Measurements from ENCODE around the gene IGFL1. TPM values are rescaled to one million over a fixed set of nuclear protein-coding genes. Genes with fewer than 3 reads are reported as not detected.

Gene IGFL1
- total RNA-seq, 1 experiment from 2014 or later = not detected

GRCh38 chr19:46198756-46199155, 30.8 kb upstream of the IGFL1 start:
- no TSS peak for BruUV-seq (replicated peaks)
- Mint-ChIP-seq H3K36me3 (ENCODE audit: insufficient read depth, unreplicated experiment) (peaks cover 5% of the 10 kb centered on the region), H3K27ac (ENCODE audit: unreplicated experiment) (no peak overlapping the region), H3K4me3 (ENCODE audit: low read depth, unreplicated experiment) (no peak overlapping the region), H3K4me1 (ENCODE audit: low read depth, unreplicated experiment) (peaks cover 9% of the 10 kb centered on the region), H3K27me3 (ENCODE audit: unreplicated experiment) (peaks cover 88% of the 10 kb centered on the region), H3K9me3 (ENCODE audit: low read depth, unreplicated experiment) (no peaks in the 10 kb centered on the region)
- CTCF ChIA-PET = interaction anchor here (1.2 kb wide), 1 partner anchor 12 kb away, joined by 4 read pairs; no protein-coding TSS in a partner anchor
- intact Hi-C loops (cut with micrococcal nuclease; ENCODE audit: unreplicated experiment) = no loop called here
- no peak for DNase-seq
- no peak for TF ChIP-seq CTCF (IDR thresholded peaks at IDR 0.05; ENCODE audit: unreplicated experiment)

GRCh38 chr19:46201454-46202310, 27.9 kb upstream of the IGFL1 start:
- Mint-ChIP-seq H3K27me3 (ENCODE audit: unreplicated experiment) (peaks cover 75% of the 10 kb centered on the region), H3K4me3 (ENCODE audit: low read depth, unreplicated experiment) (no peak overlapping the region)

GRCh38 chr19:46202426-46202825, 27.1 kb upstream of the IGFL1 start:
- no peak overlapping the region for H3K27ac Mint-ChIP-seq (ENCODE audit: unreplicated experiment)
- no peak for DNase-seq
- no peaks in the 10 kb centered on the region for H3K36me3 Mint-ChIP-seq (ENCODE audit: insufficient read depth, unreplicated experiment)
- peaks cover 67% of the 10 kb centered on the region for H3K27me3 Mint-ChIP-seq (ENCODE audit: unreplicated experiment)
- BruUV-seq (replicated peaks) = no TSS peak
- no peak overlapping the region for H3K4me3 Mint-ChIP-seq (ENCODE audit: low read depth, unreplicated experiment)
- H3K9me3 Mint-ChIP-seq (ENCODE audit: low read depth, unreplicated experiment) = no peaks in the 10 kb centered on the region
- H3K4me1 Mint-ChIP-seq (ENCODE audit: low read depth, unreplicated experiment) = peaks cover 9% of the 10 kb centered on the region
- TF ChIP-seq CTCF (IDR thresholded peaks at IDR 0.05; ENCODE audit: unreplicated experiment) = no peak
- intact Hi-C loops (cut with micrococcal nuclease; ENCODE audit: unreplicated experiment) = no loop called here
- CTCF ChIA-PET = no interaction called here

More at GRCh38 chr19:46201454-46202310, 27.9 kb upstream of the IGFL1 start:
- H3K9me3 Mint-ChIP-seq (ENCODE audit: low read depth, unreplicated experiment) = no peaks in the 10 kb centered on the region
- peaks cover 9% of the 10 kb centered on the region for H3K4me1 Mint-ChIP-seq (ENCODE audit: low read depth, unreplicated experiment)
- no peak for TF ChIP-seq CTCF (IDR thresholded peaks at IDR 0.05; ENCODE audit: unreplicated experiment)
- CTCF ChIA-PET = no interaction called here
- DNase-seq = no peak
- H3K27ac Mint-ChIP-seq (ENCODE audit: unreplicated experiment) = no peak overlapping the region
- H3K36me3 Mint-ChIP-seq (ENCODE audit: insufficient read depth, unreplicated experiment) = peaks cover 2% of the 10 kb centered on the region
- no TSS peak for BruUV-seq (replicated peaks)
- intact Hi-C loops (cut with micrococcal nuclease; ENCODE audit: unreplicated experiment) = no loop called here

- CTCF ChIA-PET = no interaction called here
- Mint-ChIP-seq H3K9me3 (ENCODE audit: low read depth, unreplicated experiment) (no peaks in the 10 kb centered on the region), H3K4me1 (ENCODE audit: low read depth, unreplicated experiment) (peaks cover 9% of the 10 kb centered on the region), H3K27ac (ENCODE audit: unreplicated experiment) (no peak overlapping the region), H3K27me3 (ENCODE audit: unreplicated experiment) (peaks cover 60% of the 10 kb centered on the region), H3K4me3 (ENCODE audit: low read depth, unreplicated experiment) (no peak overlapping the region), H3K36me3 (ENCODE audit: insufficient read depth, unreplicated experiment) (no peaks in the 10 kb centered on the region)
- TF ChIP-seq CTCF (IDR thresholded peaks at IDR 0.05; ENCODE audit: unreplicated experiment) = no peak
- no peak for DNase-seq
- intact Hi-C loops (cut with micrococcal nuclease; ENCODE audit: unreplicated experiment) = no loop called here
- BruUV-seq (replicated peaks) = no TSS peak
These were observed 26.4 kb upstream of the IGFL1 start for GRCh38 chr19:46202872-46203860.
